Esophagus muscularis mucosa (tissue), 4 donors: ENCODE data around the gene ADK. TPM values are rescaled to one million over a fixed set of nuclear protein-coding genes. Genes with fewer than 3 reads are reported as not detected.

Source experiments
- DNase-seq: peaks from one replicate; pipeline ENCODE4 v3.0.0-alpha.2; 2017; ENCODE audit errors: extremely low spot score
- H3K27ac ChIP-seq, 4 donors: fragments of 200-600 bp; sonication (generic); replicated peaks in 1 of 4; 1 replicate in 3 of 4; 2 replicates in 1 of 4; pipeline ENCODE4 v1.5.1; 2016 to 2019; ENCODE audit warnings: mild to moderate bottlenecking in 1 of 4
- H3K27me3 ChIP-seq, 4 donors: fragments of 200-600 bp; sonication (generic); one replicate each; pipeline versions ENCODE4 v1.5.1 to v1.6.0; 2016 to 2019
- H3K36me3 ChIP-seq, 4 donors: fragments of 200-600 bp; sonication (generic); one replicate each; pipeline ENCODE4 v1.5.1; 2016 to 2019
- H3K4me1 ChIP-seq, 4 donors: fragments of 200-600 bp; sonication (generic); one replicate each; pipeline ENCODE4 v1.5.1; 2016 to 2019
- H3K4me3 ChIP-seq, 4 donors: fragments of 200-600 bp; sonication (generic); 1 replicate in 2 of 4; 2 replicates in 2 of 4; pipeline ENCODE4 v1.5.1; 2016 to 2019; ENCODE audit warnings: mild to moderate bottlenecking in 4 of 4, moderate library complexity in 1 of 4
- H3K9me3 ChIP-seq, 4 donors: fragments of 200-600 bp; sonication (generic); 1 replicate in 3 of 4; 2 replicates in 1 of 4; pipeline ENCODE4 v1.5.1; 2016 to 2019
- EP300 ChIP-seq: sonication (generic); formaldehyde crosslinking; IDR thresholded peaks from one replicate; pipeline ENCODE4 v1.6.1; 2017; ENCODE audit warnings: antibody characterized with exemption
- POLR2A ChIP-seq: fragments of 450-650 bp; IDR thresholded peaks from one replicate; pipeline ENCODE4 v1.6.1; 2017; ENCODE audit warnings: antibody characterized with exemption, moderate library complexity, mild to moderate bottlenecking, low read depth
- POLR2AphosphoS5 ChIP-seq, 2 donors: sonication (generic); formaldehyde crosslinking; IDR thresholded peaks; one replicate each; pipeline ENCODE4 v1.6.1; 2017; ENCODE audit warnings: antibody characterized with exemption in 2 of 2
- WGBS: methylation state at CpG from one replicate; pipeline ENCODE4 v1.1.5; 2018; 5-methylcytosine and 5-hydroxymethylcytosine counted together
- intact Hi-C: fragments of 100-400 bp; cut with DNase I; formaldehyde crosslinking; loops from one replicate; pipeline ENCODE4 v1.15.1; 2023
- total RNA-seq, 4 donors: library from RNA; depleted of rRNA; stranded (reverse); fragments of >200 nt; gene quantifications; one replicate each; pipeline versions ENCODE4 v1.1.0 to v1.2.1, GENCODE V29; 2016
- TF ChIP-seq, protein P1 (sequence below), 3 experiments: fragments of 200-600 bp in 2 of 3; fragments of 450-650 bp in 1 of 3; sonication (generic) in 2 of 3; IDR thresholded peaks; one replicate each; pipeline ENCODE4 v1.5.1; 2017 to 2019; ENCODE audit warnings: antibody characterized with exemption in 3 of 3, mild to moderate bottlenecking in 2 of 3, moderate library complexity in 1 of 3

The ADK gene
- total RNA-seq, 4 donors from 2014 or later, result 20.2 to 23.3 (median 21.2) TPM

DNA sequence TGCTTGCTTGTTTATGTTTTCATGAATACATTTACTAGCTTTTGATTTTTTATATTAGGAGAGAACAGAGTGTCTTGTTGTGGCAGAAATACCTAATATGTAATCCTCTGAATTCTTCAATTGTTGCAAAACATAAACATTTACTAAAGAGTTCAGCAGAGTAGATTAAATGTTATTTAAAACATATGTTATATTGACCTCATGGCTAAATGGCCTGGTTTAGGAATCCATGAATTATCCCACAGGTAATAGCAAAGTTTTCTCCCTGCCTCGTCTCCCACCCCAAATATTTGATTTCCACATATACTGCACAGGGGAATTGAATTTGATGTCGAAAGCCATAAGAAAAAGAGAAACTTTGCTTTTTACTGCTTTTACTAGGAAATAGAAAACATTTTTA is 111.8 kb downstream of the ADK start:
- no peaks in the 10 kb centered on the region for H3K36me3 ChIP-seq
- H3K4me3 ChIP-seq, result no peak overlapping the region
- intact Hi-C loops, result loop anchor here (10.0 kb wide), 1 partner anchor 562 kb away; the partner anchor contains the start of gene KAT6B
- no peaks in the 10 kb centered on the region for H3K9me3 ChIP-seq
- no peak overlapping the region for H3K27ac ChIP-seq
- no peaks in the 10 kb centered on the region for H3K27me3 ChIP-seq
- TF ChIP-seq EP300, result no peak
- no peak for TF ChIP-seq POLR2AphosphoS5 (IDR thresholded peaks at IDR 0.05)
- TF ChIP-seq, protein P1, sequence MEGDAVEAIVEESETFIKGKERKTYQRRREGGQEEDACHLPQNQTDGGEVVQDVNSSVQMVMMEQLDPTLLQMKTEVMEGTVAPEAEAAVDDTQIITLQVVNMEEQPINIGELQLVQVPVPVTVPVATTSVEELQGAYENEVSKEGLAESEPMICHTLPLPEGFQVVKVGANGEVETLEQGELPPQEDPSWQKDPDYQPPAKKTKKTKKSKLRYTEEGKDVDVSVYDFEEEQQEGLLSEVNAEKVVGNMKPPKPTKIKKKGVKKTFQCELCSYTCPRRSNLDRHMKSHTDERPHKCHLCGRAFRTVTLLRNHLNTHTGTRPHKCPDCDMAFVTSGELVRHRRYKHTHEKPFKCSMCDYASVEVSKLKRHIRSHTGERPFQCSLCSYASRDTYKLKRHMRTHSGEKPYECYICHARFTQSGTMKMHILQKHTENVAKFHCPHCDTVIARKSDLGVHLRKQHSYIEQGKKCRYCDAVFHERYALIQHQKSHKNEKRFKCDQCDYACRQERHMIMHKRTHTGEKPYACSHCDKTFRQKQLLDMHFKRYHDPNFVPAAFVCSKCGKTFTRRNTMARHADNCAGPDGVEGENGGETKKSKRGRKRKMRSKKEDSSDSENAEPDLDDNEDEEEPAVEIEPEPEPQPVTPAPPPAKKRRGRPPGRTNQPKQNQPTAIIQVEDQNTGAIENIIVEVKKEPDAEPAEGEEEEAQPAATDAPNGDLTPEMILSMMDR (IDR thresholded peaks at IDR 0.05), result no peak
- TF ChIP-seq POLR2A, result no peak
- peaks cover 0 to 14% (median 3%) of the 10 kb centered on the region in 4 donors for H3K4me1 ChIP-seq
- no peak for DNase-seq
- WGBS, result 91% methylated on average over 2 of the region's 2 CpGs

- Histone ChIP-seq H3K4me3 (no peak overlapping the region), H3K36me3 (no peaks in the 10 kb centered on the region), H3K27me3 (no peaks in the 10 kb centered on the region), H3K4me1 (peaks cover 0 to 14% (median 3%) of the 10 kb centered on the region in 4 donors), H3K9me3 (no peaks in the 10 kb centered on the region), H3K27ac (no peak overlapping the region)
- no peak for TF ChIP-seq POLR2AphosphoS5 (IDR thresholded peaks at IDR 0.05)
- TF ChIP-seq, protein P1 (IDR thresholded peaks at IDR 0.05), result no peak
- no peak for TF ChIP-seq EP300
- TF ChIP-seq POLR2A, result no peak
- intact Hi-C loops, result loop anchor here (10.0 kb wide), 1 partner anchor 561 kb away; the partner anchor contains the start of gene KAT6B
- DNase-seq, result no peak
These were observed 113.0 kb downstream of the ADK start for GRCh38 chr10:74263996-74264395.

- intact Hi-C loops, result no loop called here
- Histone ChIP-seq H3K36me3 (no peaks in the 10 kb centered on the region), H3K27me3 (no peaks in the 10 kb centered on the region), H3K4me1 (no peaks in the 10 kb centered on the region), H3K4me3 (no peak overlapping the region), H3K27ac (no peak overlapping the region), H3K9me3 (no peaks in the 10 kb centered on the region)
- TF ChIP-seq POLR2AphosphoS5 (IDR thresholded peaks at IDR 0.05), result no peak
- TF ChIP-seq, protein P1 (IDR thresholded peaks at IDR 0.05), result no peak
- TF ChIP-seq EP300, result no peak
- no peak for TF ChIP-seq POLR2A
- WGBS, result 96% methylated on average over 3 of the region's 3 CpGs
- DNase-seq, result no peak
These were observed 121.3 kb downstream of the ADK start for GRCh38 chr10:74272288-74272687.

DNA sequence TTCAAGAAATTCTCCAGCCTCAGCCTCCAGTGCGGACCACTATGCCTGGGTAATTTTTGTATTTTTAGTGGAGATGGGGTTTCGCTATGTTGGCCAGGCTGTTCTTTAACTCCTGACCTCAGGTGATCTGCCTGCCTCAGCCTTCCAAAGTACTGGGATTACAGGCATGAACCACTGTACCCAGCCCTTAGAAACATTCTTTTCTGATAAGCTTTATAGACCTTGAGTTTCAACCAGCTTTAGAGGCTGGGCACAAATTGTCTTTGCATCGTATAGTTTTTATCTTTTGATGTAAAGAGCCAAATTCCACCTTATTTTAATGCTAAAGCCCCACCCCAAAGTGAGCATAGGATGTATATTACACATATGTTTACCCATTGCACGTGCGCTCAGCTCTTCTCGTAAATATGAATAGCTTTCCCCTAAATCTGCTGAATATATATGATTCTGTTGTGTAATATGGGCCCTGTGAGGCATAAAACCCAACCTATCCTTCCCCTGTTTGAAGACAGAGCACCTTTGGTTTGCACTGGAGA is 124.8 kb downstream of the ADK start:
- TF ChIP-seq POLR2A (no peak), POLR2AphosphoS5 (IDR thresholded peaks at IDR 0.05) (no peak), EP300 (no peak)
- TF ChIP-seq, protein P1 (IDR thresholded peaks at IDR 0.05), result no peak
- 97% methylated on average over 6 of the region's 6 CpGs for WGBS
- Histone ChIP-seq H3K27ac (no peak overlapping the region), H3K36me3 (no peaks in the 10 kb centered on the region), H3K27me3 (no peaks in the 10 kb centered on the region), H3K9me3 (no peaks in the 10 kb centered on the region), H3K4me1 (no peaks in the 10 kb centered on the region), H3K4me3 (no peak overlapping the region)
- intact Hi-C loops, result no loop called here
- DNase-seq, result no peak

DNA sequence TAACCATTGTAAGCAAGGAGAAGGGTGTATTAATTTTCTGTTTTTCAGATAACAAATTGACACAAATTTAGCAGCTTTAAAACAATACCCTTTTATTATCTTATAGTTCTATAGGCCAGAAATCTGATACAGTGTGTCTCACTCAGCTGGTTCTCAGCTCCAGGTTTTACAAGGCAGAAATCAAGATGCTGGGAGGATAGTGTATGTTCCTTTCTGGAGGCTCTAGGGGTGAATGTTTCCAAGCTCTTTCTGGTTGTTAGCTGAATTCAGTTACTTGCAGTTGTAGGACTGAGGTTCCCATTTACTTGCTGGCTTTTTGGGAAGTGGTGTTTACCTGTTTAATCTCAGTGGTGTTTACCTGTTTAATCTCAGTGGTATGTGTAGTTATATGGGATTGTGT is 125.4 kb downstream of the ADK start:
- Histone ChIP-seq H3K4me3 (no peak overlapping the region), H3K27ac (no peak overlapping the region), H3K4me1 (no peaks in the 10 kb centered on the region), H3K9me3 (no peaks in the 10 kb centered on the region), H3K36me3 (no peaks in the 10 kb centered on the region), H3K27me3 (no peaks in the 10 kb centered on the region)
- no peak for TF ChIP-seq POLR2AphosphoS5 (IDR thresholded peaks at IDR 0.05)
- intact Hi-C loops, result no loop called here
- DNase-seq, result no peak
